Eye (tissue), 1 donor: ENCODE measurements around the gene DDI1.

ENCODE experiments used
- DNase-seq: peaks from one replicate; pipeline ENCODE4 v3.0.0-alpha.2; 2015

DDI1 gene

DNA sequence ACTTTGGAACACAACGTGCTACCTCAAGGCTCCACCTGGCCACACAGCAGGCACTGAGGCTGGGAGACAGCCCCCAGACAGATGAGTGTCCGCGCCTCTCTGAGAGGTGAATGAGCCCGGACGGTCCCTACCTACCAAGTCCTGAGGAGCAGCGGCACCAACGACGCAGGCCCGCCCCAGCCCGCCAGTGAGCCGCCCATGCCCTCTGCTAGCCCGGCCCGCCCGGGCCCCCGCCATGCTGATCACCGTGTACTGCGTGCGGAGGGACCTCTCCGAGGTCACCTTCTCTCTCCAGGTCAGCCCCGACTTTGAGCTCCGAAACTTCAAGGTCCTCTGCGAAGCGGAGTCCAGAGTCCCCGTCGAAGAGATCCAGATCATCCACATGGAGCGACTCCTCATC, at the start of gene DDI1:
Gene DDI1, plus strand, starts transcription at position 53 of the 400 bp plus-strand sequence. Its CDS starts 183 bp downstream, at position 236.
- DNase-seq = no peak

DNA sequence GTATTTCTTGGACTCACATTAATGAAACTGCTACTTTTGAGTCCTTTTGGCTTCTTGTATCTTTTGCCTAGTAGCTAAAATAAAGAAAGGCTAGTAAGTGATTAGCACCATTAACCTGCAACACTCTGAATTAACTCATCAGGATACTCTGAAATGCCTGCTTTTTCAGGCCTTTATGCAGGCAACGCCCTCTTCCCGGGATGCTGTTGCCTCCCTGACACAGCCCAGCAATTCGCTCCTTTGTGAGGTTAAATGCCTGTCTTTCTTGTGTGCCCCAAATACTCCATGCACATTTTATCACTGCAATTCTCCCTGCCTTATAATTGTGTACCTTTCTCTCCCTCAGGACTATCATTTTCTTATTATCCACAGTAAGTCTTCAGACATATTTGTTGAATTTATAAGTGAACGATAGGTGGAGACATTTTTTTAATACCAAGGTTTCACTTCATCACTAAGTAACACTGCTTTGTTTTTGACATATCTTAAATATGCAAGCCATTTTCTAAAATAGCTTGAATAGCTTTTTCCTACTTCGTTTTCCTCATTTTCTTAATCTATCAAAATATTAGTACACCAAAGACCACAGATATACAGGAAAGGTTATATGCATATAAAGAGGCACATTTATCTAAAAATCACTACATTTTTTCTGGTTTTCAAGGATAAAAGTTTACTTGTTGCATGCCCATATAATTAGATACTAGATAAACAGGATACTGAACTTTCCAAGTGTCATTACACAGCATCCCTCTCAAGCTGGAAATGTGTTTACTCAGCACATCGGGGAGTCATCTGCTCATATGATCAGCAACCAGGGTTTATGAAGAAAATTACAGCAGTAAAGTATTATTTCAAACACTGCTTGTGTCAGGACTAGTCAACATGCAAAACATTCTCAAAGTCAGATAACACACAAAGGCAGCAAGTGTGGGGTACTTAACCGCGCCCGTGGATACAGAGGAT, 48.5 kb upstream of the DDI1 start:
- no peak for DNase-seq

DNA sequence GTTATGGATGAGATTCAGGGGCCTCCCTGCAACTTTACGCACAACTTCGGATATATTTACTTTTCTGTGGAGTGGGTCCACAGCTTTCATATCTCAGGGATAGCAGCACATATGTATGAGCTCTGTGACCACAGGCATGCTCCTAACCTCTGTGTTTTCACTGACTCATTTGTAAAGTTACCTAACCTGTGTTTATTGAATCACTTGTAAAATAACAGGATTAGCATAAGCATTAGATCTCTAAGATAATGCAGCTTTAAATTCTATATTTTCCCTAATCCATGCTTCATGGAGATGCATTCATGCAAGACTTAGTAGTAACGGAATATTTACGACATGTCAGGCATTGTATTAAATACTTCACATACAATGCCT, 47.9 kb upstream of the DDI1 start:
- DNase-seq = no peak

DNA sequence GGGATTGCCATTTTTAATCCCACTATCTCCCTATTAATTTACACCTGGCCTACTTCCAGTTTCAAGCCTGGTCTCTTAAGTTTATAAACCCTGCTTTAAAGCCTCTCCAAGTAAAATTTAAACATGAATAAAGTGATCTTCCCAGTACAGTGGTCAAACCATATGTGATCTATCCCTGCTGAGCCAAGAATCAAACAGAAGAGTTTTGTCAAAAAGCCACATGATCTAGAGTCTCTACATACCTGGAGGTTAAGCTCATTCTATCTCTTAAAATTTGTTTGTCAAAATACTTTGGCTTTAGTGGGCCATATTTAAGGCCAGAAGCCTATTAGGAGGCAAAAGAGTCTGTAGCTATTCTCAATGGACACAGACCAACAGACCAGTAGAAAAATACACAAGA, 42.9 kb upstream of the DDI1 start:
- peak; percentile 20 for DNase-seq

DNA sequence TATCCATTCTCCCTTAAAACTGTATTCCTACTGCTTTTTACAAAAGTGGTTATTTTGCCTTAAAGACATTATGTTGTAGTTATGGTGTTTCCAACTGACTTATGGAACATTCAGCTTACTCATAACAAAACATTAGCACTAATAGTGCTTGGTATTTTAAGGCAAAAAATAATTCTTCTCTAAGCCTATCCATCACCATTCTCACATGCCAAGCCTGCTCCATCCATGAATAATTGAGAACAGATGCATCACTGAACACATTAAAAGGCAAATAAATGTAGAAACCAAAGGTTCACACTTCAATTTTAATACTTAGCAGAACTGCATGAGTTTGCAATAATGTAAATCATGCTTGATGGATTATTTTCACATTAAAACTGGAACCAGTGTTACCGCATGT, 42.3 kb upstream of the DDI1 start:
- DNase-seq = peak; percentile 67

DNA sequence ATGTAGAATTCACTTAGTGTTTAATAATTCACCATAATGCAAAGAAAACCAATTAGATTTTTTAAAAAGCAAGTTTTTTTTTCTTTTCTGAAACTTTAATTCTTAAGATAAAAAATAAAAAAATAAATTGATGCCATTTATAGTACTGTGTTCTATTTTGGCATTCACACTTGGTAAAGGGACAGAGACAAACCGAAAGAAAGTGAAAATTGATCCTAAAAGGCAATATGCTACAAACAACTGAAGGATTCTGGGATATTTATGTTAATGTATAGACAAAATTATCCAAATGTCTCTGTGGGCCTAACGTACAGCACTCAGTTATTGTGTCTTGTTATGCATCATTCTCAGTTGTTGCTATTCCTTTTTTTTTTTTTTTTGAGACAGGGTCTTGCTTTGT, 41.9 kb upstream of the DDI1 start:
- no peak for DNase-seq

DNA sequence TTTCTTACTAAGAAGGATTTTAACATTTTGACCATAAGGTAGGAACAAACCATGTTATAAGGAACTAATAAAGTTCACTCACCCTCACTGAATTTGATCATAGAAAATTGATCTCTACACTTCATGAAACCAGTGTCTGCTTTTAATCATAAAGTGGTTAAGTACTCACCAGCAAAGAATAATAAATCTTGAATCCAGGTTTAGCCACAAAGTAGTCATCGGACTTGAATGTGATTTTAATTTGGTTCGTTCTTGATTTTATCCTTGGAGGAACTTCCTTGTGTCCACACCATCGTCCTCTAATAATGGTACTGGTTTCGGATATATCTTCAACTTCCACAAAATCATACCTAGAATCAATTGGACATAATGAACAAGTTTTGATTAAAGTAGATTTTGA, 40.5 kb upstream of the DDI1 start:
- no peak for DNase-seq

DNA sequence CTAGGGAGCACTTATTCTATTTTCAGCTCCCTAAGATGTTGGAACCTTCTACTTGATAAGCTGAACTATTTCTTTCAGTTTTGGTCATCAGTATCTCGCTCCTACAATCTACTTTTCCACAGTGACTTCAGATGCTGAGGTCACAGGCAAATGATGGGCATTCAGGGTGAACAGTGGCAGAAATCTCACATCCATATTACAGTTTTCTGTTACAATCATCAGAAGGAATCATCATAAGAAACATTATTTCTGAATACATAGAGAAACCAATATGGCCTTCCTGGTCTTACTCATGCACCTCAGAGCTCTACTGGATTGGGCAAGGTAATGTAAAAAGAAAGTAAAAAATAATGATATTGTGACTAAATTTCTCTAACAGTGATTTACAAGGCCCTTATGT, 39.4 kb upstream of the DDI1 start:
- no peak for DNase-seq

DNA sequence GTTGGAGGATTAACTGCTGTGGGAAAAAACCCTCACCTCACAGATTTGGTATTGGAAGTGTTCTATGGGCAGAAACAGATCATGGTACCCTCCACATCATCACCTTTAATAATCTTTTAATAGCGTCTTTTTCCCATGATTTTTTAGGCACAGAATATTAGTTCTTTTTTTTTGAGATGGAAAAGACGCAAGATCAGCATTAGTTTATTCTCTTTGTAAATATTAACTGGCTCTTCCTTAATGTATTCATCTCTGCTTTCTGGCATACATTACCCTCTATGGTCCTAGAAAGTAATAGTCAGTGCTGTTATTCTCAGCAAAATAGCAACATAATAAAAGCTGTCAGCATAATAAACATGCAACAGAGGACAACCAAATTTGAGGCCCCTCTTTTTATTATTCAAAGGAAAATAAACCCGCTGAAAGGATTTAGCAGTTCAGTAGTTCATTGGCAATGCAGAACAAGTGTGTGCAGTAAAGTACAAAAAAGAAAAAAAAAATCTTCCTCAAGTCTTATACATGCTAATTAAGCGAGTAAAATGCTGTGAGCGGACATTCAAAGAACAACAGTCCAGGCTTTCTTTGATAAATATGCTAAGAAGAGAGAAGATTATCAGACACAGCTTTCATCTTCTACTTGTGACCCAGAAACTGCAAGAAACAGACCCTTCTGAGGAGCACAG, 37.5 kb upstream of the DDI1 start:
- DNase-seq = no peak

DNA sequence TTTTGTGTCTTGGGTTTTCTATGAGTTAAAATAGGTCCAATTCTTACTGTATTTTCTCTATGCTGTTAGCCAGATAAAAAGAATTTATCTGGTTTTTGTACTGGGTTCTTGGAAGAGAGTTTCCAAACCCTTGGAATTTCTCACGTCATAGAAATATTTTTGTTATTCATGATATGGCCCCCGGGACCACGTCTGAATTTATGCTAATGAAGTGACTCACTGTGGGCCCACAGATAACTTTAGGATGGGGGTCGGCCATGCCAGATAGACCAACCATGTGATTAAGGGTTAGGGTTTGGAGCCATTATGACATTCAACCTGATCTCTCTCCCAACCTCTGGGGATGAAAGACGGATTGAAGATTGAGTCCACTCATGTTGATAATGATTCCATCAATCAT, 35.6 kb upstream of the DDI1 start:
- DNase-seq = no peak

DNA sequence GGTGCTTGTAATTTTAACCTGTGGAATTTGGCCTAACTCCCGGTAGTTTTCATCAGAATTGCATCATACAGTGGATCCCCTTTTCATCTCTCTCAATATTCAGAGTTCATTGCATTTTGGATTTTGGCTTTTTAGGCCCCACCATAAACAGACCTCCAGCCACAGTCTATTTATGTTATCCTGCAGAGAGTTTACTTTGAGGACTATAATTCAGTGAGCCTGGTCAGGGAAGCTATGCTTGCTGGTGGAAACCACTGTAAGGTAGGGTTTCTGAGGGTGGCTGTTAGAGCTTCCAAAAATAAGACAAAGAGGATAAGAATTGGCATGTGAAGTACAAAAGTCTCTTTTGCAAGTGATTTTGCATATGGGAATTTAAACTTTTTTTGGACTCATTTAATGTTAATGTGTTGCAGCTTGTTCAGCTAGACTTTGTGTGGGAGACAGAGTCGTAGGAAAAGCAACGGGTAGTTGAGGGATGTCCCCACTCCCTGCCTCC, 34.8 kb upstream of the DDI1 start:
- DNase-seq = no peak

DNA sequence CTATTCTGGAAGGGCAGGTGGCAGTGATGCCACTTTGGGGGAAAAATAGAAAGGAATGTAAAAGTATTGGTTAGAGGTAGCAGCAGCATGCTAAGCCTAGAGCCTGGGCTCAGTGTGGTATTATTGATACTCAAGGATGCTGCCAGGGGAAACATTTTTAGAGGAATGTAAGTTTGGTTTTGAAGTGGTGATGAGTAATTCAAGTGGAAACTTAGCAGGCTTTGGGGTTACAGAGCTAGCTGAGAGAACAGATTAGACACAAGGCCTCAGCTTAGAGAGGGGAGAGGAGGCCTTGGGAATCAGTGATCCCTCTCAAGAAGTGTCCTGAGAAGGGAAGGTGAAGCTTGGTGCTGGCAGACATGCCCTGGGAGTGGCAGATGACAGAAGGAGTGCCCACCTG, 32.9 kb upstream of the DDI1 start:
- no peak for DNase-seq

DNA sequence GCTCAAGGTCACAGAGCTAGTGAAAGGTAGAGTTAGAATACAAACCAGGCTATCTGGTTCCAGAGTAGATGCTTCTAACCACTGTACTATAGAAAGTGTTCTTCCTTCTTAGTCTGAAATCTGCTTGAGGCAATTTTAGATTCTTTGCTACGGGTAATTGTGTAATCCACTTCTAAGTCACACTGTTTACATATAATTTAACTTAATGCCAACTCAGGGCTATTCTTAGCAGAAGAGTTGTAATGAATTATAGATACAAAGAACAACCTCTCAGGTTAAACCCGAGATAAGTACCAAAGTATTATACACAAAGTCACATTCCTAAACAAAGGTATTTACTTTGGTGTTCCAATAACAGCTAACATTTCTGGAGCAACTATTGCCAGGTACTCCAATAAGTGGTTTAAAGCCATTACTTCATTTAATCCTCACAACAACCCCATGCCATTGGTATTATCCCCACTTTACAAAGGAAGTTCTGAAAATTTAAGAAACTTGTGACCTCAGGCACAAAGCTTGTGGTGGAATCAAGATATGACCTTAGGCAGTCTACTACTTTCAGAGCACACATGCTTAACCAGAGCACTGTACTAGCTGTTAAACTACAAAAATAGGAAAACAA, 31.1 kb upstream of the DDI1 start:
- DNase-seq = no peak

DNA sequence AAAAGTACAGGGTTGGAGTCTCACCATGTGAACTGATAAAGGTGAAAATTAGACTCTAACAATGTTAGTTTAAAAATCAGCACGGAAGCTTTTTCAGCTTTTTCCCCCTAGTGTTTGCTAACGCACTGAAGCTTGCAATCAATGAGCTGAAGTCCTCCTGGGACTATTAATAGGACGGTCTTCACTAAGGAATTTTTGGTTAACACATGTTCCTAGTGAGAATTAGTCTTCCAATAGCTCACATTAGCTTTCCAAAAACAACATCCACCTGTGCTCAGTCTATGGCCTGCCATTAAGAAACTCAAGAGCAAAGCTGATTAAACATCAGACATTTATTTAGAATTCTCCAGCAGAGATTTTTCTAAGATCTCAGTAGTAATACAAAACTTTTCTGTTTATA, 26.7 kb upstream of the DDI1 start:
- DNase-seq = no peak

DNA sequence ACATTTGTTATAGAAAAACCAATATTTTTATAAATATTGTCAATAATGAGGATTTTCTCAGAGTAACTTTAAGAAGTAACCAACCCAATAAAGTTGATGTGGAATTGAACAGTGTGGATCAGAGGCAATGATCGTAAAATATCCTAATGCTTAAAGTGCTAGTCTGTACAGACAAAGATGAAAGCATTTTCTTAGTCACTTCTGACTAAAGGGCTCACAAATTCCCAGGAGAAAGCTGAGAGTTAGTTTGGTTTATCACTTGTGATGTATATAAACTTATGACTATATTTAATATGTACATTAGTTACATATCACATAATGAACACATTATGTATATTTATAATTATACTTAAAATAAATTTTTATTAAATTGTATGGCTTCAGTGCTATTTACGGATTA, 25.4 kb upstream of the DDI1 start:
- no peak for DNase-seq

DNA sequence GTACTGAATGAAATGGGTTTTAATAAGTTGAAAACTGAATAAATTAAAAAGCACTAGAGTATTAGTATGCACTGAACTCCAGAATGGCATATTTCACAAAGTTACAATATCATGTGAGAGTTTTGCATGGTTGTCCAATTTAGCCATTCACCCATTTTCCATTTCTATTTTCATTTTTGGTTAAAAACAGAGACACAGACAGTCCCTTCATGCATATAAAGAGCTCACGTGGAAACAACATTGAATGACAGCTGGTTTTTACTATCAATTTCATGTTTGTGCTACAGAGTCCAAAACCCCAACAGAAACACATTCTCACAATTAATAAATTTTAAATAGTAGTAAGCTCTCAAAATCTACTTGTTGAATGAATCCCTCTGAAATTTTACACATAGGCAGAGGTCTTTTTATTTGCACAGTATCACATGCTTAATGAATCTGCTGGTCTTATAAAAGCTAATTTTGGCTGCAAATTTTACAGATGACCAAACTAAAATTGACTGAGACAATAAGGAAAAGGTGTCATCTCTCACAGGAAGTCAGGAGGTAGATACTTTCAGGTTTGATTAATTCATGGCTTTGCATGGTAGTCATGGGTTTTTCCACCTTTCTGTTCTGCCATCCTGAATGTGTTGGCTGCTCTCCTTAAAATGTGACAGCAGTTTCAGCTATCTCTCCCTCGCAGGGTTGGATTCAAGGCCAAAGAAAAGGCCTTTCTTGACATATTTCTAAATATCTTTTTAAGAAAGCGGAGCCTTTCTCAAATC, 20.6 kb upstream of the DDI1 start:
- DNase-seq = no peak

DNA sequence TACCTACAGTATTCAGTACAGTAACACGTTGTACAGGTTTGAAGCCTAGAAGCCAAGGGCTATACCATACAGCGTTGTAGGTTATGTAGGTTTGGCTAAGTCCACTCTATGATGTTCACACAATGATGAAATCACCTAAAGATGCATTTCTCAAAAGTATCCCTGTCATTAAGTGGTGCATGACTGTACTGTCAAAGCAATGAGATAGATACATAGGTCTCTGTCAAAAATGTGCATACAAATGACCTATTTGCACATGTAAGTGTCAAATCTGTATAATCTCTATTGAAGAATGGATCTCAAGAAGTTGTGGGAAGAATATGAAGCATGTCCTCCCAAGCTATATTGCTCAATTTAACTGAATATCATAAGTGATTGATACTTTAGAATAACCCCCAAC, 11.9 kb upstream of the DDI1 start:
- no peak for DNase-seq

DNA sequence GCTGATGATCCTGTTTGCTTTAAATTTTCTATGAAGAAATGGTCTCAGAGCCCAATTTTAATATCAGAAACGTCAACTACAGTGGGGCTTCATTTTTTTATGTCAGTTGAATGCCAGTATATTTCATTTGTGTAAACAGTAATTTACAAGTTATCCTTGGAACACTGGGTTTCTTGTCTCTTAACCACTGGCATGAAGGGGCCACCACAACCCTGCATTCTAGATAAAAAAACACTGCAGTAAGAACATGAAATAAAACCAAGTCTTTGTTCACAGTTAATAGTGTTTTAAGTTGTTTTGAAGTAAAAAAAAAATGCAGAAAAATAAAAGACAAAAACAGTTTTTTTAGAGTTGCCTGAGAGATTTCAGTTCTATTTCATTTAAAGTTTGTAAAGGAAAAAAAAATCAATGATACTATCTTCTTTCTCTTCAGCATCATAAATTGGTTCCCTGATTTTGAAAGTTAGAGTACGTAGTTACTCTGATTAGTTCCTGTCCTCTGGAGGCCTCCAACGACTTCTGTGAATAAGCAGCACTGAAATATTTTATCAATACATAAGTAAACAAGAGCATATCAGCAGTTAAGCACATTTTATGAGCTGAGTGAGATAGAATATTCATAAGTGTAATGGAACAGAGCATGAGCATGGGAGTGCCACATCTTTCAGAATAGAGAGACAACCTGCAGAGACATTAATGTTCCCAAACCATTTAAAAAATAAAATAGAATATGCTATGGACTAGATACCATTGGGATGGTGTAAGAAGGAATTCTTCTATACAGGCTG, 7.8 kb upstream of the DDI1 start:
- no peak for DNase-seq

DNA sequence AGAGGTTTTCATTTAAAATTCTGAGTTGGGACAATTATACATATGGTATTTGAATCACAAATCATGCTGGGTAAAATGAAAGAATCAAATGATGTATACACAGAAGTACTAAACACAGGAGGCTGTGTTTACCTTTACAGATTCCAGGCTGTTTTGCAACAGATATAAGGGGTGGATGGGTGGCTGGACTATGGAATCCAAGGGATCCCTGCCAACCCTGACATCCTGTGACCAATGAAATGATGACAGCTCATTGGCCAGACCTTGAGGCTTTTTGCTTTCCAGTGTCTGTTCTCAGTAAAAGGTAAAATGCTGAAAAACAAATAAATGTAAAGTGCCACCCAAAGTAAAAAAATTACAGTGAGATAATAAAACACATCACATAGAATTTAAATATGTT, 3.3 kb upstream of the DDI1 start:
- no peak for DNase-seq

DNA sequence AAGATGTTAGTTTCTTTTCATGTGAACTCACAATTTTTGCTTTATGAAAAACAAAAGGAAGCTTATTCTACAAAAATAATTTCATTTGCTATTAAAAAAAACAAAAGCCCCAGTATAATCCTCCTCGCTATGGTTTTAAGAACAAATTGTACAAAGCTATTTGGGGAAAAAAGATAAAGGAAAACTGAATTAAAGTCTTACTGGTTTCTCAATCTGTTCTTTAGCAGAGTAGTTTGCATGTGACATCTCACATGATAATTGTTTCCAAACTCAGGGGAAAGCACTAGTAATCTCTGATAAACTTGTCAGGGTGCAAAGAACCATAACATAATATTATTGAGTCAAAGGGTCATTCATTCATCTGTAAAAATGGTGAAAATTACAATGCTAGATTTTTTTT, 2.9 kb upstream of the DDI1 start:
- no peak for DNase-seq

DNA sequence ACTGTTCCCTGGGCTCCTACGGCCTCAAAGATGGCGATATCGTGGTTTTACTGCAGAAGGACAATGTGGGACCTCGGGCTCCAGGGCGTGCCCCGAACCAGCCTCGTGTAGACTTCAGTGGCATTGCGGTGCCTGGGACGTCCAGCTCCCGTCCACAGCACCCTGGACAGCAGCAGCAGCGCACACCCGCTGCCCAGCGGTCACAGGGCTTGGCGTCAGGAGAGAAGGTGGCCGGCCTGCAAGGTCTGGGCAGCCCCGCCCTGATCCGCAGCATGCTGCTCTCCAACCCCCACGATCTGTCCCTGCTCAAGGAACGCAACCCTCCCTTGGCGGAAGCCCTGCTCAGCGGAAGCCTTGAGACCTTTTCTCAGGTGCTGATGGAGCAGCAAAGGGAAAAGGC, 555 bp downstream of the DDI1 start:
- DNase-seq = no peak

DNA sequence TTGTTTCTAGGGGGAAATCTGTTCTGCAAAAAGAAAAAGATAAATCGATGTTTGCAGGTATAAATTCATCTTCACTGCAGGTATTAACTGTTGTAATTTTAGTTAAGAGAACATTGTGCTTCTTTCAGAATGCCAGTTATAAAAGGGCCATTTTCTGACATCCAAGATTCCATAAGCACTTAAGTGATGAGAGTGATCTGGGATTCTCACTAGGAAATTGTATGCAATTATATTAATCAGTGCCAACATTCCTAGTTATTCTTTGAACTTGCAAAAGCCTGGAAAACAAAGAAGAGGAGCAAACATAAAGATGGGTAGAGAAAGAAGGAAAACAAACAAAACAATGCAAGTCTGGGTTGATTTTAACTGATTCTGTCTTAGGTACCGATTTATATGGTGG, 5.4 kb downstream of the DDI1 start:
- no peak for DNase-seq
